Measurements from ENCODE around the gene IMPA2.

IMPA2 gene

DNA sequence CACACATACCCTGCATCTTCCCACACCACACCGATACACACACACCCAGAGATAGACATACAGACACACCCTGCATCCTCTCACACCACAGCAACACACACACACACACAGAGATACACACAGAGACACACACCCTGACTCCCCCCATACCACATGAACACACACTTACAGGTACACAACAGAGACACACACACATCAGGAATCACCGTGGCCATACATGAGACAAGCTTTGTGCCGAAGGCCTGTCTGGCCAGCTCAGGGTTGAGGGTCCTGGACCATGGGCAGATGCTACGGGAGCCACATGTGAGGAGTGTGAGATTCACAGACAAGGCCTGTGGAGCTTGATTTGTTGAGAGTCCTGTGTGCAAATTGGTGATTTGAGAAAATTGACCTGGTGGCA lies 15.6 kb downstream of the IMPA2 start:
- H2AFZ ChIP-seq (ENCODE audit: low read depth, low read length) = no peak overlapping the region
- H3K27ac ChIP-seq (ENCODE audit: low read length) = no peak overlapping the region
- H3K4me1 ChIP-seq (ENCODE audit: low read length) = peaks cover 12% of the 10 kb centered on the region
- H3K27me3 ChIP-seq (ENCODE audit: low read depth, low read length) = no peaks in the 10 kb centered on the region
- no peak overlapping the region for H3K9ac ChIP-seq (ENCODE audit: low read length)
- no peaks in the 10 kb centered on the region for H3K79me2 ChIP-seq (ENCODE audit: low read length)
- H3K9me3 ChIP-seq (ENCODE audit: insufficient read depth, low read length) = no peaks in the 10 kb centered on the region
- H3K36me3 ChIP-seq (replicated peaks; ENCODE audit: low read depth, low read length) = peaks cover 2% of the 10 kb centered on the region
- TF ChIP-seq CTCF (IDR thresholded peaks at IDR 0.05; ENCODE audit: low read depth, low read length) = no peak
- no peak for TF ChIP-seq EZH2phosphoT487 (IDR thresholded peaks at IDR 0.05; ENCODE audit: low read depth)
- no peak overlapping the region for H3K4me2 ChIP-seq (ENCODE audit: low read length)
- H4K20me1 ChIP-seq (ENCODE audit: insufficient read depth, low read length) = no peaks in the 10 kb centered on the region
- no peak overlapping the region for H3K4me3 ChIP-seq (ENCODE audit: low read length)

- H3K36me3 ChIP-seq (replicated peaks; ENCODE audit: low read depth, low read length) = peaks cover 2% of the 10 kb centered on the region
- H3K4me1 ChIP-seq (ENCODE audit: low read length) = peaks cover 12% of the 10 kb centered on the region
- H4K20me1 ChIP-seq (ENCODE audit: insufficient read depth, low read length) = no peaks in the 10 kb centered on the region
- TF ChIP-seq CTCF (IDR thresholded peaks at IDR 0.05; ENCODE audit: low read depth, low read length) (no peak), EZH2phosphoT487 (IDR thresholded peaks at IDR 0.05; ENCODE audit: low read depth) (no peak)
- no peak overlapping the region for H2AFZ ChIP-seq (ENCODE audit: low read depth, low read length)
- H3K79me2 ChIP-seq (ENCODE audit: low read length) = no peaks in the 10 kb centered on the region
- H3K9ac ChIP-seq (ENCODE audit: low read length) = no peak overlapping the region
- no peak overlapping the region for H3K4me2 ChIP-seq (ENCODE audit: low read length)
- no peak overlapping the region for H3K4me3 ChIP-seq (ENCODE audit: low read length)
- no peak overlapping the region for H3K27ac ChIP-seq (ENCODE audit: low read length)
- H3K27me3 ChIP-seq (ENCODE audit: low read depth, low read length) = no peaks in the 10 kb centered on the region
- H3K9me3 ChIP-seq (ENCODE audit: insufficient read depth, low read length) = no peaks in the 10 kb centered on the region
These were observed 16.2 kb downstream of the IMPA2 start for GRCh38 chr18:11997466-11997865.

- Histone ChIP-seq H3K9ac (ENCODE audit: low read length) (no peak overlapping the region), H3K36me3 (replicated peaks; ENCODE audit: low read depth, low read length) (peaks cover 2% of the 10 kb centered on the region), H3K27ac (ENCODE audit: low read length) (no peak overlapping the region), H3K4me3 (ENCODE audit: low read length) (no peak overlapping the region), H3K9me3 (ENCODE audit: insufficient read depth, low read length) (no peaks in the 10 kb centered on the region), H2AFZ (ENCODE audit: low read depth, low read length) (no peak overlapping the region), H3K4me1 (ENCODE audit: low read length) (peaks cover 12% of the 10 kb centered on the region), H3K4me2 (ENCODE audit: low read length) (no peak overlapping the region), H3K79me2 (ENCODE audit: low read length) (no peaks in the 10 kb centered on the region), H3K27me3 (ENCODE audit: low read depth, low read length) (no peaks in the 10 kb centered on the region), H4K20me1 (ENCODE audit: insufficient read depth, low read length) (no peaks in the 10 kb centered on the region)
- TF ChIP-seq EZH2phosphoT487 (IDR thresholded peaks at IDR 0.05; ENCODE audit: low read depth) (no peak), CTCF (IDR thresholded peaks at IDR 0.05; ENCODE audit: low read depth, low read length) (no peak)
These were observed 16.9 kb downstream of the IMPA2 start for GRCh38 chr18:11998193-11998592.

- Histone ChIP-seq H3K27me3 (ENCODE audit: low read depth, low read length) (no peaks in the 10 kb centered on the region), H3K9ac (ENCODE audit: low read length) (no peak overlapping the region), H3K4me1 (ENCODE audit: low read length) (peaks cover 12% of the 10 kb centered on the region), H4K20me1 (ENCODE audit: insufficient read depth, low read length) (no peaks in the 10 kb centered on the region), H3K27ac (ENCODE audit: low read length) (no peak overlapping the region), H3K36me3 (replicated peaks; ENCODE audit: low read depth, low read length) (peaks cover 2% of the 10 kb centered on the region), H3K79me2 (ENCODE audit: low read length) (no peaks in the 10 kb centered on the region), H3K4me3 (ENCODE audit: low read length) (no peak overlapping the region), H2AFZ (ENCODE audit: low read depth, low read length) (no peak overlapping the region), H3K4me2 (ENCODE audit: low read length) (no peak overlapping the region), H3K9me3 (ENCODE audit: insufficient read depth, low read length) (no peaks in the 10 kb centered on the region)
- no peak for TF ChIP-seq CTCF (IDR thresholded peaks at IDR 0.05; ENCODE audit: low read depth, low read length)
- no peak for TF ChIP-seq EZH2phosphoT487 (IDR thresholded peaks at IDR 0.05; ENCODE audit: low read depth)
These were observed 18.1 kb downstream of the IMPA2 start for GRCh38 chr18:11999429-11999828.

All from OCI-LY3 (cell line).